GM18873 (cell line): ENCODE data around the gene DERL3.

Experiments
- ATAC-seq: cut with Tn5 transposase; IDR thresholded peaks from one replicate; pipeline ENCODE4 v1.9.1; 2021; ENCODE audit warnings: mild to moderate bottlenecking, moderate library complexity, moderate number of reproducible peaks; ENCODE audit not compliant: unreplicated experiment, low FRiP score

The DERL3 gene

DNA sequence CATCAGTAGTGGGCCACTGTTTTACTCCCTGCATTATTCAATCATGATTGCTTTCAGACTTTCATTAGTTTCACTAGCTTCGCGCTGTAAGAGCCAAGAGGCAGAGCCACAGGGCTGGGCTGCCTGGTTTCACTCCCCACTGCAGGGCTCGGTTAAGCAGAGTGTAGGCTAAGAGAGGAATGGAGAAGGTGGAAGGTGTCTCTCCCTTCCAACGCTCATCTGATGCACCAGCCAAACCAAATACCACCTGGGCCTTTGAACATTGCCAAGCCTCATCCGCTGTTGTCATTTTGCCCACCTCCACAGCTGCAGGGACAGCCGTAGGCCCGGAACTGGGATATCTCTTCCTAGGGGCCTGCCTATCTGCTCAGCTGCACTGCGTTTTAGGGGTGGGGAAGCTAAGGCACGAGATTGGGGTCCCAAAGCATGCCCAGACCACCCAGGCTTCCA lies 52.5 kb downstream of the DERL3 start:
- ATAC-seq: no peak
